Transverse colon (tissue), 4 donors: ENCODE results near the gene YWHAQ. TPM values are rescaled to one million over a fixed set of nuclear protein-coding genes. Genes with fewer than 3 reads are reported as not detected.

Experiments used
- DNase-seq: peaks from one replicate; pipeline ENCODE4 v3.0.0-alpha.2; 2019
- H3K27ac ChIP-seq, 4 donors: fragments of 200-600 bp; sonication (generic); 2 replicates each; pipeline ENCODE4 v1.5.1; 2016 to 2018; ENCODE audit warnings: inconsistent platforms in 4 of 4
- H3K27me3 ChIP-seq: fragments of 200-600 bp; sonication (generic); 2 replicates; pipeline ENCODE4 v1.5.1; 2017; ENCODE audit warnings: inconsistent platforms
- H3K36me3 ChIP-seq, 4 donors: fragments of 200-600 bp; sonication (generic); 2 replicates each; pipeline ENCODE4 v1.5.1; 2017 to 2019; ENCODE audit warnings: inconsistent platforms in 4 of 4
- H3K4me1 ChIP-seq, 4 donors: fragments of 200-600 bp; sonication (generic); 2 replicates each; pipeline ENCODE4 v1.5.1; 2017 to 2020; ENCODE audit warnings: inconsistent platforms in 4 of 4
- H3K4me3 ChIP-seq, 4 donors: fragments of 200-600 bp; sonication (generic); 1 replicate in 1 of 4; 2 replicates in 3 of 4; pipeline versions ENCODE4 v1.5.1 to v1.6.1; 2017 to 2019; ENCODE audit warnings: inconsistent platforms in 4 of 4
- H3K9me3 ChIP-seq, 2 donors: fragments of 200-600 bp; sonication (generic); 2 replicates each; pipeline ENCODE4 v1.5.1; 2017 to 2019; ENCODE audit warnings: inconsistent platforms in 2 of 2
- EP300 ChIP-seq: sonication (generic); formaldehyde crosslinking; IDR thresholded peaks from one replicate; pipeline ENCODE4 v1.6.1; 2017; ENCODE audit warnings: antibody characterized with exemption, low read depth
- POLR2A ChIP-seq: fragments of 450-650 bp; IDR thresholded peaks from one replicate; pipeline ENCODE4 v1.6.1; 2016; ENCODE audit warnings: antibody characterized with exemption, mild to moderate bottlenecking, moderate library complexity
- POLR2AphosphoS5 ChIP-seq, 3 donors: sonication (generic); formaldehyde crosslinking; IDR thresholded peaks; one replicate each; pipeline ENCODE4 v1.6.1; 2016; ENCODE audit warnings: antibody characterized with exemption in 3 of 3
- WGBS, 2 donors: methylation state at CpG; one replicate each; pipeline ENCODE4 v1.1.5; 2018; ENCODE audit warnings: low coverage in 1 of 2; 5-methylcytosine and 5-hydroxymethylcytosine counted together
- in situ Hi-C, 4 donors: fragments of 200-750 bp; cut with MboI; loops; one replicate each; pipeline versions ENCODE4 v1.15.0 to v1.15.1; 2017; ENCODE audit warnings: low sequenced_read_pairs in 3 of 4, low pct_ligation_motif_present in 1 of 4, low pct_unique_long_range_greater_than_20kb in 1 of 4
- intact Hi-C: fragments of 100-400 bp; cut with DNase I; formaldehyde crosslinking; loops from one replicate; pipeline ENCODE4 v1.15.1; 2023; ENCODE audit warnings: low total_unique reads
- small RNA-seq, 4 donors: library from RNA; depleted of rRNA; stranded (forward); fragments of <200 nt; gene quantifications; one replicate each; pipeline ENCODE3, GENCODE V24; 2016
- total RNA-seq, 4 donors: library from RNA; depleted of rRNA; stranded (reverse); fragments of >200 nt; gene quantifications; one replicate each; pipeline ENCODE4 v1.1.0, GENCODE V29; 2016
- TF ChIP-seq, protein P1 (sequence below), 5 experiments: fragments of 200-600 bp in 3 of 5; fragments of 450-650 bp in 2 of 5; sonication (generic) in 3 of 5; IDR thresholded peaks; 1 replicate in 2 of 5; 2 replicates in 3 of 5; pipeline ENCODE4 v1.5.1; 2016 to 2017; ENCODE audit warnings: antibody characterized with exemption in 5 of 5, inconsistent platforms in 3 of 5, mild to moderate bottlenecking in 2 of 5, moderate library complexity in 1 of 5

The YWHAQ gene
- total RNA-seq, 4 donors from 2014 or later, result 84.0 to 189 (median 145) TPM

DNA sequence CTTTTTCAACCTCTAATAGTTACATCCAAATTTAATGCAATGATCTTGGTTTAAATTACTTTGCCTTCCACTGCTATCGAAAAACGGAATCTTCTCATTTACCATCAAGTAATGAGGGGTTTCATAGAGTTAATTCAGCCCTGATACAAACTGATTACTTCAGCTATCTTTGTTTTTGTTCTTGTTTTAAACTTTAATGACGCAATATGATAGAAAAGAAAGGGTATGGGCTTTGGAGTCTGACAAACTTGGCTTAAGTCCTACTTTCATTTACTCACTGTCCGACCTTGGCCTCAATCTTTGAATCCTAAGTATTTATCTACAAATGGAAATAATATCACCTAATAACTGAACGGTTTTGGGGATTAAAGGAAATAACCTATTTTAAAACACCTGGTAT, 91.3 kb downstream of the YWHAQ start:
- in situ Hi-C loops, result no loop called here
- peak overlapping the region; percentile 0 to 63 (median 23) for H3K27ac ChIP-seq
- peaks cover 0 to 33% (median 0%) of the 10 kb centered on the region in 4 donors for H3K4me1 ChIP-seq
- TF ChIP-seq POLR2AphosphoS5 (IDR thresholded peaks at IDR 0.05) (no peak), EP300 (no peak), POLR2A (no peak)
- TF ChIP-seq, protein P1, sequence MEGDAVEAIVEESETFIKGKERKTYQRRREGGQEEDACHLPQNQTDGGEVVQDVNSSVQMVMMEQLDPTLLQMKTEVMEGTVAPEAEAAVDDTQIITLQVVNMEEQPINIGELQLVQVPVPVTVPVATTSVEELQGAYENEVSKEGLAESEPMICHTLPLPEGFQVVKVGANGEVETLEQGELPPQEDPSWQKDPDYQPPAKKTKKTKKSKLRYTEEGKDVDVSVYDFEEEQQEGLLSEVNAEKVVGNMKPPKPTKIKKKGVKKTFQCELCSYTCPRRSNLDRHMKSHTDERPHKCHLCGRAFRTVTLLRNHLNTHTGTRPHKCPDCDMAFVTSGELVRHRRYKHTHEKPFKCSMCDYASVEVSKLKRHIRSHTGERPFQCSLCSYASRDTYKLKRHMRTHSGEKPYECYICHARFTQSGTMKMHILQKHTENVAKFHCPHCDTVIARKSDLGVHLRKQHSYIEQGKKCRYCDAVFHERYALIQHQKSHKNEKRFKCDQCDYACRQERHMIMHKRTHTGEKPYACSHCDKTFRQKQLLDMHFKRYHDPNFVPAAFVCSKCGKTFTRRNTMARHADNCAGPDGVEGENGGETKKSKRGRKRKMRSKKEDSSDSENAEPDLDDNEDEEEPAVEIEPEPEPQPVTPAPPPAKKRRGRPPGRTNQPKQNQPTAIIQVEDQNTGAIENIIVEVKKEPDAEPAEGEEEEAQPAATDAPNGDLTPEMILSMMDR (IDR thresholded peaks at IDR 0.05), result no peak
- no peaks in the 10 kb centered on the region for H3K27me3 ChIP-seq
- no peak for DNase-seq
- no peak overlapping the region for H3K4me3 ChIP-seq
- WGBS, 2 donors, result 77 to 87% methylated on average over 5 of the region's 5 CpGs
- H3K36me3 ChIP-seq, result peaks cover 0 to 13% (median 0%) of the 10 kb centered on the region in 4 donors
- H3K9me3 ChIP-seq, result no peaks in the 10 kb centered on the region
- intact Hi-C loops, result no loop called here

DNA sequence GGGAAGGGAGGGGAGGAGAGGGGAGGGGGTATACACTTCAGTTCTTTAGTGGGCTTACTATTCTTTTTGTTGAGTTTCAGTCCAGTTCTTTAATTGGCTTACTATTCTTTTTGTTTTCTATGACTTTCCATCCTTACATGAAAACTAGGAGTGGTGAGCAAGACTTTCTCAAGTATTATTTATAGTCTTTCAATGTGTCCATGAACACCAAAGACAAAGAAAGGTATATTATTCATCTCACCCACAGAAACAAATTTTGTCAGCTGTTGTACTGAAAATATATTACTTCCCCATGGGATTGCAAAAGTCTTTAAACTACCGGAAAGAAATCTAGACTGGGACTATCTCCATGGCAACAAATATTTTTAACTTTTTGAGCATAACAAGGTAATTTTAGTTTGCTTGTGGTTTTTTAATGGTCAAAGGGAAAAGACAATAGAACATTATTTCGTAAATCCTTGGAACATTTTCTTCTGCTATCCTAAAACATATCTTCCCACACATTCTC, 92.7 kb downstream of the YWHAQ start:
- TF ChIP-seq POLR2A (no peak), EP300 (no peak), POLR2AphosphoS5 (IDR thresholded peaks at IDR 0.05) (no peak)
- TF ChIP-seq, protein P1 (IDR thresholded peaks at IDR 0.05), result no peak
- intact Hi-C loops, result no loop called here
- DNase-seq, result no peak
- Histone ChIP-seq H3K27me3 (no peaks in the 10 kb centered on the region), H3K9me3 (no peaks in the 10 kb centered on the region), H3K4me3 (no peak overlapping the region), H3K27ac (peak overlapping the region in 2 of 4 donors; percentile 0 to 63), H3K36me3 (peaks cover 0 to 18% (median 0%) of the 10 kb centered on the region in 4 donors), H3K4me1 (peaks cover 0 to 21% (median 0%) of the 10 kb centered on the region in 4 donors)
- in situ Hi-C loops, result no loop called here
- WGBS, 2 donors, result 63 to 75% methylated on average over 2 of the region's 2 CpGs

DNA sequence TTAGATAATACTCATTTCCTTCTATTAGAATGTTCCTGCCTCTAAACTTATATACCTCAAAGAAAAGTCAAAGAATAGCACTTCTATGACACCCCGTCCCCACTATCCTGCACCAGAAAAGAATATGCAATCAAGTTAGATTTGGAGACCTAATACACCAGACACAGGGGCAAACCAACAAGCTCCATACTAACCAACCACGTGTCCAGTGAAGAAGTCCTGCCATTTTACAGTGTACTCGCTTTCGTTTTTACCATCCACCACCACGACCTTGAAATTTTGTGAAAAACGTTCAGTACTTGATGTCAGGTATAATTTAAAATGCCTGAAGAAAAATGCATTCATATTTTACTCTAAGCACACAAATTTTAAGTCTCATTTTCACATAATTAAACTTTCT, 94.3 kb downstream of the YWHAQ start:
- in situ Hi-C loops, result no loop called here
- peaks cover 0 to 18% (median 0%) of the 10 kb centered on the region in 4 donors for H3K36me3 ChIP-seq
- H3K27ac ChIP-seq, result no peak overlapping the region
- intact Hi-C loops, result no loop called here
- H3K4me1 ChIP-seq, result peaks cover 0 to 18% (median 0%) of the 10 kb centered on the region in 4 donors
- DNase-seq, result no peak
- no peaks in the 10 kb centered on the region for H3K9me3 ChIP-seq
- WGBS, 2 donors, result 88 to 95% methylated on average over 6 of the region's 6 CpGs
- H3K4me3 ChIP-seq, result no peak overlapping the region
- H3K27me3 ChIP-seq, result no peaks in the 10 kb centered on the region
- TF ChIP-seq POLR2AphosphoS5 (IDR thresholded peaks at IDR 0.05) (no peak), POLR2A (no peak), EP300 (no peak)
- TF ChIP-seq, protein P1 (IDR thresholded peaks at IDR 0.05), result no peak

DNA sequence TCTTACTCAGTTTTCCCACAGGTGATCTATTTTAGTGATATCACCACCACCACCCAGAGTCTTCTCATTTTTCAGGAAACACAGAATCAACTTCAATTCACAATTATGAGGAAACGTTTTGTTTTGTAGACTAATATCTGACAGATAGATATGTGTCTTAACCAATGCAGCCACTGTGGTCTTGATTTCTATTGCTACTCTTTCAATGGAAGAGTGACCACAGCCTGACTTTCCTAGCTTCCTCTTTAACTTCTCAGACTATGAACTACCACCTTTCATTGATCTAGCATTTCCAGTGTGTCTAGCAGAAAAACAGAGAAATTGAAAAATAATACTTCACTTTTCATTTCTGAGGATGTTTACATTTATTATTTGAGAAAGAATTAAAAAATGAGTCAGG, 95.6 kb downstream of the YWHAQ start:
- TF ChIP-seq POLR2AphosphoS5 (IDR thresholded peaks at IDR 0.05) (no peak), POLR2A (no peak), EP300 (no peak)
- TF ChIP-seq, protein P1 (IDR thresholded peaks at IDR 0.05), result no peak
- peaks cover 0 to 18% (median 0%) of the 10 kb centered on the region in 4 donors for H3K36me3 ChIP-seq
- no peaks in the 10 kb centered on the region for H3K9me3 ChIP-seq
- H3K4me3 ChIP-seq, result no peak overlapping the region
- H3K27me3 ChIP-seq, result no peaks in the 10 kb centered on the region
- H3K4me1 ChIP-seq, result peaks cover 0 to 14% (median 0%) of the 10 kb centered on the region in 4 donors
- in situ Hi-C loops, result no loop called here
- no peak overlapping the region for H3K27ac ChIP-seq
- 38 to 73% methylated on average over 1 of the region's 1 CpG for WGBS, 2 donors
- no peak for DNase-seq
- intact Hi-C loops, result no loop called here

Small RNA genes lying within 50 kb of the gene (small RNA-seq; reads per million reads assigned to genes)
- 0 reads per million in 4 donors for gene RF00019

Other genes with a start within 250 kb of the YWHAQ start
- gene ITGB1BP1, start 207.5 kb downstream of the YWHAQ start, total RNA-seq, result 10 to 100 TPM; 10.7 to 27.7 (median 21.7) TPM
- gene CPSF3, start 207.3 kb downstream of the YWHAQ start, total RNA-seq, result 100 to 1,000 TPM in 1 of 4 donors, 10 to 100 TPM in 3; 17.6 to 173 (median 22.2) TPM
- gene IAH1, start 156.4 kb downstream of the YWHAQ start, total RNA-seq, result 10 to 100 TPM; 19.1 to 50.1 (median 40.1) TPM
- 10 to 100 TPM; 11.2 to 36.4 (median 17.0) TPM for gene ADAM17, start 75.2 kb downstream of the YWHAQ start, total RNA-seq
- gene TAF1B, start 212.5 kb upstream of the YWHAQ start, total RNA-seq, result 10 to 100 TPM in 1 of 4 donors, 1 to 10 TPM in 1, under 1 TPM in 1, not detected in 1; 0.80 to 18.9 (median 4.4) TPM